T-cell (primary cell): Measurements from ENCODE around the gene TLE3. TPM values are rescaled to one million over a fixed set of nuclear protein-coding genes. Genes with fewer than 3 reads are reported as not detected.

Experiments
- ATAC-seq, 4 experiments: fragments of 200-7000 bp in 3 of 4; fragments of 150-1000 bp in 1 of 4; cut with Tn5 transposase; replicated peaks in 1 of 4; 1 replicate in 3 of 4; 2 replicates in 1 of 4; pipeline ENCODE4 v1.10.0; 2021; ENCODE audit warnings: moderate library complexity in 3 of 4, mild to moderate bottlenecking in 2 of 4, moderate number of reproducible peaks in 1 of 4
- CTCF ChIA-PET, 2 donors: fragments of 300-600 bp; sonication (Branson Sonifier 250); formaldehyde crosslinking; loops; one replicate each; lab custom pipeline; 2022; ENCODE audit warnings: antibody characterized with exemption in 2 of 2; lab: Charles Lee
- POLR2A ChIA-PET, 2 donors: fragments of 300-600 bp; sonication (Branson Sonifier 250); formaldehyde crosslinking; loops; one replicate each; lab custom pipeline; 2022; ENCODE audit warnings: antibody characterized with exemption in 2 of 2; lab: Charles Lee
- DNase-seq, 35 experiments: peaks; one replicate each; pipeline versions ENCODE4 v3.0.0 to v3.0.0-alpha.2; 2013 to 2023
- H3K27ac ChIP-seq: one replicate; pipeline ENCODE4 v1.5.1; 2013; ENCODE audit warnings: low read length
- H3K27me3 ChIP-seq, 2 experiments: replicated peaks in 1 of 2; 1 replicate in 1 of 2; 2 replicates in 1 of 2; pipeline versions ENCODE4 v1.6.1 to v1.7.0; 2013; ENCODE audit warnings: low read length in 1 of 2, mixed read lengths in 1 of 2; ENCODE audit not compliant: control insufficient read depth in 2 of 2, insufficient read depth in 2 of 2; ENCODE audit errors: extremely low read depth in 1 of 2
- H3K36me3 ChIP-seq, 2 donors: 1 replicate in 1 of 2; 2 replicates in 1 of 2; pipeline versions ENCODE4 v1.6.1 to v1.7.0; 2013; ENCODE audit warnings: low read length in 1 of 2; ENCODE audit not compliant: control insufficient read depth in 2 of 2, insufficient read depth in 1 of 2; ENCODE audit errors: extremely low read depth in 1 of 2
- H3K4me1 ChIP-seq, 2 experiments: 1 replicate in 1 of 2; 2 replicates in 1 of 2; pipeline versions ENCODE4 v1.6.1 to v1.7.0; 2013; ENCODE audit warnings: low read length in 2 of 2, mixed read lengths in 1 of 2; ENCODE audit not compliant: insufficient read depth in 2 of 2, control insufficient read depth in 1 of 2; ENCODE audit errors: extremely low read depth in 1 of 2
- H3K4me3 ChIP-seq, 2 donors: 1 replicate in 1 of 2; 2 replicates in 1 of 2; pipeline versions ENCODE4 v1.5.1 to v1.7.0; 2013; ENCODE audit warnings: mild to moderate bottlenecking in 2 of 2, low read length in 1 of 2, moderate library complexity in 1 of 2; ENCODE audit not compliant: control insufficient read depth in 1 of 2; ENCODE audit errors: extremely low read depth in 1 of 2
- H3K9me3 ChIP-seq: 2 replicates; pipeline ENCODE4 v1.7.0; 2013
- H3K27ac Mint-ChIP-seq, 2 donors: one replicate each; pipeline ENCODE4 v1.8.0; 2020 to 2021; ENCODE audit warnings: mild to moderate bottlenecking in 2 of 2, mixed read lengths in 2 of 2
- H3K27me3 Mint-ChIP-seq, 2 donors: one replicate each; pipeline ENCODE4 v1.8.0; 2021 to 2022; ENCODE audit warnings: mixed read lengths in 2 of 2
- H3K36me3 Mint-ChIP-seq: one replicate; pipeline ENCODE4 v1.8.0; 2021; ENCODE audit warnings: mixed read lengths
- H3K4me1 Mint-ChIP-seq, 3 donors: one replicate each; pipeline ENCODE4 v1.8.0; 2020 to 2022; ENCODE audit warnings: mixed read lengths in 3 of 3, mild to moderate bottlenecking in 1 of 3
- H3K4me3 Mint-ChIP-seq, 3 donors: one replicate each; pipeline ENCODE4 v1.8.0; 2020 to 2022; ENCODE audit warnings: mild to moderate bottlenecking in 3 of 3, mixed read lengths in 3 of 3, moderate library complexity in 3 of 3
- H3K9me3 Mint-ChIP-seq, 3 donors: one replicate each; pipeline ENCODE4 v1.8.0; 2020 to 2022; ENCODE audit warnings: mixed read lengths in 3 of 3
- WGBS: methylation state at CpG from one replicate; pipeline ENCODE4 v1.1.5; 2013; ENCODE audit warnings: missing lambda C conversion rate; ENCODE audit not compliant: insufficient coverage; 5-methylcytosine and 5-hydroxymethylcytosine counted together
- total RNA-seq, 35 experiments: library from RNA in 6 of 35; stranded (reverse) in 6 of 35; fragments of 120-200 nt in 1 of 35; gene quantifications; one replicate each; pipeline versions ENCODE4 v1.2.1 to v1.2.4 and lab custom pipeline; 2013 to 2026

The TLE3 gene
- total RNA-seq, 5 donors from 2014 or later (not counting 1 experiment from before 2014, with no cell fraction given) = 99.2 to 174 (median 160) TPM

DNA sequence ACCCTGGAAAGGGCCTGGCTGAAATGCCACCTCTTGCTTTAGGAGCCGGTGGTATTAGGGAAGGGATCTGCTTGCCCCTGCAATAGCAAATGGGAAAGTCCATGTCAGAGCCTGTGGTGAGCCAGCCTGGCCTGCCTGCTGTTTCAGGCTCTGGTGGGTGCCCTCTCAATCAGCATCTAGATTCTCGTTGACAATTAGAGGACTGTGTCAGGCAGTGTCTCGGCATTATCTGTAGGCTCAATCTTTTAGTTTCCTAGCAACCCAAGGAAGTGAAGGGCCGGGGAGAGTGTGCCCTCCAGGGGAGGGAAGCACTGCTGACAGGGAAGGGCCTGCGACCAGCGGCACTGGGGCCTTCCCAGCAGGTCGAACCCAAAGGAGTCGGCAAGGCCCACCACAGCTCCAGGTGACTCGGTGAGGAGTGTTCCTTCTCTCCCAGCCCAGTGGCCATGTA, 42.1 kb downstream of the TLE3 start:
- no peaks in the 10 kb centered on the region for H3K27me3 ChIP-seq
- Mint-ChIP-seq H3K4me3 (no peak overlapping the region), H3K4me1 (peaks cover 0 to under 1% (median 0%) of the 10 kb centered on the region in 3 donors), H3K27me3 (no peaks in the 10 kb centered on the region), H3K36me3 (peaks cover 70% of the 10 kb centered on the region), H3K9me3 (no peaks in the 10 kb centered on the region), H3K27ac (no peak overlapping the region)
- POLR2A ChIA-PET = no interaction called here
- peaks cover 49 to 97% of the 10 kb centered on the region in 2 donors for H3K36me3 ChIP-seq
- ATAC-seq = no peak
- H3K9me3 ChIP-seq = no peaks in the 10 kb centered on the region
- no peak overlapping the region for H3K27ac ChIP-seq
- 96% methylated on average over 9 of the region's 9 CpGs for WGBS
- DNase-seq = no peak
- H3K4me3 ChIP-seq = no peak overlapping the region
- CTCF ChIA-PET = no interaction called here
- peaks cover 0 to 2% of the 10 kb centered on the region in 2 experiments for H3K4me1 ChIP-seq

DNA sequence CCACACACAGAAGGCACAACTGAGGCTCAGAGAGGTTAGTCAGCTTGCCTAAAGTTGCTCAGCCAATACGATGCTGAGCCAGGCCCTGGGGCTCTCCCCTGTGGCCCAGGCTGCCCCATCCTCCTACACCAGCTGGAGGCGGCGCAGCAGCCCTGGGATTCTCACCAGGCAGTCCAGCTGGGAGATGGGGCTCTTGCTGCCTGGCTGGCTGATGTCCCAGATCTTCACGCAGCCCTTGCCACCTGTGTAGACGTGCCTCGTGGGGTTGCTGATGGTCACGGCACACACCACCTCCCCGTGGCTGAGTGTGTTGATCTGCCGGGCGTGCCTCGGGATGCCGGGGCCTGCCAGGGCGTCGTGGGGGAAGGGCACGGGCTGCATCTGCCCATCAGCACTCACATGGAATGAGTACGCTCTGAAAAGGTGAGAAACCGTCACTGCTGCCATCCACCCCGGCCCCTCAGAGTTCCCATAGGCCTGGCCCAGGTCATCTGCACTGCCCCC, 42.8 kb downstream of the TLE3 start:
- POLR2A ChIA-PET = no interaction called here
- Mint-ChIP-seq H3K9me3 (no peaks in the 10 kb centered on the region), H3K27me3 (no peaks in the 10 kb centered on the region), H3K27ac (no peak overlapping the region), H3K4me3 (no peak overlapping the region), H3K4me1 (peaks cover 0 to 5% (median 0%) of the 10 kb centered on the region in 3 donors), H3K36me3 (peaks cover 74% of the 10 kb centered on the region)
- peaks cover 0 to 2% of the 10 kb centered on the region in 2 experiments for H3K4me1 ChIP-seq
- ATAC-seq = peak in 1 of 4 experiments; percentile 18
- CTCF ChIA-PET = no interaction called here
- no peak overlapping the region for H3K4me3 ChIP-seq
- DNase-seq = no peak
- H3K36me3 ChIP-seq = peaks cover 45 to 97% of the 10 kb centered on the region in 2 donors
- no peak overlapping the region for H3K27ac ChIP-seq
- no peaks in the 10 kb centered on the region for H3K27me3 ChIP-seq
- H3K9me3 ChIP-seq = no peaks in the 10 kb centered on the region
- 92% methylated on average over 13 of the region's 18 CpGs for WGBS

DNA sequence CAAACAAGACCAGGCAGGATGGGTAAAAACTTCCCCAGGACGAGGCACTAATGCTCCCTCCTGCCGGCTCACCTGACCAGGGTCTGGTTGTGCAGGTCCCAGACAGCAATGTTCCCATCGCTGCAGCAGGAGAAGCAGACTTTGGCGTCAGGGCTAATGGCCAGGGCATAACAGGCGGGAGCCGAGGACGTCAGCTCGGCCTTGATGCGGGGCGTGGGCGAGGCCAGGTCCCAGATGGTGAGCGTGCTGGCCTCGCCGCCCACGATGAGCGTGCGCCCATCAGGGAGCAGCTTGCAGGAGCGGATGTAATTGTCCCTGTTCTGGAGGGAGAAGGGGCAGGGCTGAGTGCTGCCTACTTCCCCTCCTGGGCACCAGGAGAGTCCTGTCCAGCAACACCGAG, 43.4 kb downstream of the TLE3 start:
- no peak overlapping the region for H3K27ac ChIP-seq
- Mint-ChIP-seq H3K4me3 (no peak overlapping the region), H3K9me3 (no peaks in the 10 kb centered on the region), H3K27ac (no peak overlapping the region), H3K36me3 (peaks cover 74% of the 10 kb centered on the region), H3K27me3 (no peaks in the 10 kb centered on the region), H3K4me1 (peaks cover 0 to 5% (median 0%) of the 10 kb centered on the region in 3 donors)
- H3K36me3 ChIP-seq = peaks cover 43 to 97% of the 10 kb centered on the region in 2 donors
- ChIA-PET CTCF (no interaction called here), POLR2A (no interaction called here)
- H3K4me3 ChIP-seq = no peak overlapping the region
- no peaks in the 10 kb centered on the region for H3K9me3 ChIP-seq
- 98% methylated on average over 19 of the region's 19 CpGs for WGBS
- peaks cover 0 to 2% of the 10 kb centered on the region in 2 experiments for H3K4me1 ChIP-seq
- DNase-seq (no peak), ATAC-seq (no peak)
- H3K27me3 ChIP-seq = no peaks in the 10 kb centered on the region

DNA sequence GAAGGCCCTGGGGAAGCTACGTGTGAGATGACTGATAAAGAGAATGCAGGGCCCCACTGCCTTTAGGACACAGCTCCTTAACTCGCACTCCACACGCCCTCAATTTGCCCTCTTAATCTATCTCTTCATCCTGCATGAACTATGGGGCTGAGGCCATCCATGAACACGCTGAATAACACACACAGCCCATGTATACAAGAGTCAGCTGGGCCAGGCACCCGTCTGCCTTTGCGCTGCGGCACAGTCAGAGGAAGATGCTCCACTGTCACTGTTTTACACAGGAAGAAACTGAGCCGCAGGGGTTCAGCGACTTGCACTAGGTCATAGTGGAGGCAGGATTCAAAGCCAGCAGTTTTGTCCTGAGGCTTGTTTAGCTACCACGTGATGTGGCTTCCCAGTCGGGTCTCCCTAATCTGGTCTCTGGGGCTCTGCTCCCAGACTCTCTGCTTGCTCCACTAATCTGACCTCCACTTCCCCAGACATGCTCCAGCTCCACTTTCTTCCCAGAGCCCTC, 43.9 kb downstream of the TLE3 start:
- H3K27me3 ChIP-seq = no peaks in the 10 kb centered on the region
- ChIA-PET POLR2A (no interaction called here), CTCF (interaction anchor here in 1 of 2 donors (0.6 kb wide), 1 partner anchor 395 kb away, joined by 3 read pairs; no protein-coding TSS in a partner anchor)
- ATAC-seq = no peak
- H3K36me3 Mint-ChIP-seq = peaks cover 74% of the 10 kb centered on the region
- H3K4me1 ChIP-seq = peaks cover 0 to 2% of the 10 kb centered on the region in 2 experiments
- H3K27ac ChIP-seq = no peak overlapping the region
- no peaks in the 10 kb centered on the region for H3K9me3 Mint-ChIP-seq
- peaks cover 0 to 5% (median 0%) of the 10 kb centered on the region in 3 donors for H3K4me1 Mint-ChIP-seq
- peaks cover 37 to 97% of the 10 kb centered on the region in 2 donors for H3K36me3 ChIP-seq
- 91% methylated on average over 10 of the region's 11 CpGs for WGBS
- no peak for DNase-seq
- no peak overlapping the region for H3K27ac Mint-ChIP-seq
- H3K4me3 Mint-ChIP-seq = no peak overlapping the region
- no peaks in the 10 kb centered on the region for H3K27me3 Mint-ChIP-seq
- H3K4me3 ChIP-seq = no peak overlapping the region
- no peaks in the 10 kb centered on the region for H3K9me3 ChIP-seq

DNA sequence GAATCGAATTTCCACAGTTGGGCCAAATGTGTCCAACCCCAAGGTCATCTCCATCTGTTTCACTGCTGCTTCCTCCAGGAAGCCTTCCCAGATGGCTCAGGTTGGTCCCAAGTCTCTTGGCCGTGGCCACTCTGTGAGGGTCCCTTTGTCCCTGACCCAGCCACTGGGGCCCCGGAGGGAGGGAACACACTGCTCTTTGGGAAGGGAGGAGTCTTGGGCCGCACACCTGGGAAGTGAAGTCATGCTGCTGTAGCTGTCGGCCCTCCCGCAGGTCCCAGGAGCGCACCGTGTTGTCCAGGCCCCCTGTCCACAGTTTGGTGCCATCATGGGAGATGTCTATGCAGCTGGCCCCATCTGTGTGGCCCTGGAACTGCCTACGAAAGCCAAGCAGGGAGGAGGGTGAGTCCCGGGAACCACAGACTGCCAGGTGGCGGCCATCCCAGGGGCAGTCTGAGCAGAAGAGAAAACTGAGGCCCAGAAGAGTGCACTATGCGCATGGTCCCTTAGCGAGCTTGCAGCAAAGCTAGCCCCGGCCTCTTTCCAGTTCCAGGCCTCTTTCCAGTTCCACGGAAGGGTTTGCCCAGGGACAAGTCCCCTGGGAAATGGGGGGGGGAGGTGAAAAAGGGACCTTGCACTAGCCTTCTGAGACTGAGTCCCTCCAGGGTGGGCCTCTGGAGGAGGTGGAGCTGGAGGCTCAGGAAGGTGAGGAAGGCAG, 44.6 kb downstream of the TLE3 start:
- no peak for DNase-seq
- Mint-ChIP-seq H3K27ac (no peak overlapping the region), H3K9me3 (no peaks in the 10 kb centered on the region), H3K27me3 (no peaks in the 10 kb centered on the region), H3K4me1 (peaks cover 0 to 5% (median 0%) of the 10 kb centered on the region in 3 donors), H3K36me3 (peaks cover 69% of the 10 kb centered on the region), H3K4me3 (no peak overlapping the region)
- ChIA-PET POLR2A (no interaction called here), CTCF (interaction anchor here in 1 of 2 donors (0.6 kb wide), 1 partner anchor 395 kb away, joined by 3 read pairs; no protein-coding TSS in a partner anchor)
- no peak for ATAC-seq
- Histone ChIP-seq H3K27ac (no peak overlapping the region), H3K4me1 (peaks cover 0 to 2% of the 10 kb centered on the region in 2 experiments), H3K27me3 (no peaks in the 10 kb centered on the region), H3K36me3 (peaks cover 35 to 90% of the 10 kb centered on the region in 2 donors), H3K4me3 (no peak overlapping the region), H3K9me3 (no peaks in the 10 kb centered on the region)
- 97% methylated on average over 14 of the region's 15 CpGs for WGBS

DNA sequence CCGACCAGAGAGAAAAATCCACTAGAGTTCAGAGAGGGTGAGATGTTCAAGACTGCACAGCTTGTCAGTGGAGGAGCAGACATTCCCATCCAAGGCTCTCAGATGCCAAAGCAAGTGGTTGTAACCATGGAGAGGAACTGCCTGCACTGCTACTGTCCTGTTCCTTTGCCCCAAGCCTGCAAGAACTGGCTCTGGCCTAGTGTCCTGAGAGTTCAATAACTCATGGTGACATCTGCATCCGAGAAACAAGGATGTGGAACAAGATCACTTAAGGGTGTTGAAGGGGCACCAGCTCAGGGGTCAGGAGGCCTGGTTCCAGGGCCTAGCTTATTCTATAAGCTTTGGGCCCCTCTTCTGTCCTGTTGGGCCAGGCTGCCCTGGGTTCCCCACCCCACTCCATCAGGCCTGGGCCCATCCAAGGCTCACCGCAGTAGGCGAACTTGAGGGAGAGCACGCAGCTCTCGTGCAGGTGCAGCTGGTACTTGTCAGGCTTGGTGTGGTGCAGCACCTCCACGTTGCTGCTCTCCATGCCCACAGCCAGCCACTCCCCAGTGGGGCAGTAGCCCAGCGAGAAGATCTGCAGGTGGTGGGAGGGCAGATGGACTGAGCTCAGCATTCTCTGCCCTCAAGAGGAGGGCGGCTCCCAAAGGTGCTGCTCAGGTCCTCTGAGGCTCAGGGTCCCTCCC, 45.6 kb downstream of the TLE3 start:
- peaks cover 0 to 5% (median 0%) of the 10 kb centered on the region in 3 donors for H3K4me1 Mint-ChIP-seq
- no peak for ATAC-seq
- POLR2A ChIA-PET = no interaction called here
- Histone ChIP-seq H3K36me3 (peaks cover 29 to 81% of the 10 kb centered on the region in 2 donors), H3K27me3 (no peaks in the 10 kb centered on the region), H3K27ac (no peak overlapping the region), H3K9me3 (no peaks in the 10 kb centered on the region), H3K4me3 (no peak overlapping the region), H3K4me1 (peaks cover 0 to 2% of the 10 kb centered on the region in 2 experiments)
- H3K36me3 Mint-ChIP-seq = peaks cover 66% of the 10 kb centered on the region
- H3K27ac Mint-ChIP-seq = no peak overlapping the region
- CTCF ChIA-PET = no interaction called here
- H3K4me3 Mint-ChIP-seq = no peak overlapping the region
- no peaks in the 10 kb centered on the region for H3K27me3 Mint-ChIP-seq
- no peak for DNase-seq
- 96% methylated on average over 4 of the region's 9 CpGs for WGBS
- H3K9me3 Mint-ChIP-seq = no peaks in the 10 kb centered on the region
